ENCODE measurements around the gene CDKN1B. TPM values are rescaled to one million over a fixed set of nuclear protein-coding genes. Genes with fewer than 3 reads are reported as not detected.

CDKN1B gene
- total RNA-seq, 1 experiment from 2014 or later, result 33.1 TPM

DNA sequence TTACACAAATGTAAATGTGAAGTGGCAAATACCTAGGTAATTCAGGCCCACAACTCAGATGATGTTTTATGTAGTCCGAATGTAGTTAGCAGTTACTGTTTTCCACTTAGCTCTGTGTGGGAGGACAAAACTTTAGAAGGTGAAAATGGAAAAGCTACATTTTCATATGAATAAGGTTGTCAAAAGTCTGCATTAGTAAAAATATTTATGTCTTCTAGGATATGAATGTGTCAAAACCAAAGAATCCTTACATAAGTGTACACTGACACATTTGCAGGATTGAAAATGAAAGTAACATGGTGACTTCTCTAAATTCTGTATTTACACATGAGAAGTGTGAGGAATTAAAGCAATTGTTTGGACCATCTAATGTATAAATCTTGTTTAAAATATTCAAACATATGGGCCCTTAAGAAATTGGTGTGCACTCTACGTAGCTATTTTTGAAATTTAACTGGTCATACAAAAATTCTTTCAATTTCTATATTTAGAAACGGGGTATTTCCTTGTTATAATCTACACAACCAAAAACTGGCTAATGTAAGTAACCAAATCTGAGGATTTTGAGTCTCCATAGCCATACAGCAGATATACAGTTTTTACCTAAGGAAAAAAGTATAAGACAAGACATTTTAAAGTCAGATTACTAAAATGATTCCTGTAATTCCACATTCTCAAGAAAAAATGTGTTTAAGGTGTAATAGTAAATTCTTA lies 5.4 kb downstream of the CDKN1B start:
- Histone ChIP-seq H2AFZ (ENCODE audit: low read depth, low read length, poor library complexity, severe bottlenecking) (no peak overlapping the region), H3K36me3 (ENCODE audit: control insufficient read depth in 1 of 2, insufficient read depth in 2 of 2, low read length in 2 of 2) (peaks cover 8 to 15% of the 10 kb centered on the region in 2 experiments), H3K27me3 (ENCODE audit: insufficient read depth, low read length) (no peaks in the 10 kb centered on the region), H3K4me3 (replicated peaks in 1 of 2; ENCODE audit: low read depth in 1 of 2, low read length in 2 of 2) (peak overlapping the region; percentile 62 to 81), H3K9ac (ENCODE audit: low read length) (peak overlapping the region; percentile 92), H3K4me1 (ENCODE audit: control insufficient read depth in 1 of 2, insufficient read depth in 2 of 2, low read length in 2 of 2) (peaks cover 33 to 45% of the 10 kb centered on the region in 2 experiments), H3K4me2 (ENCODE audit: low read length) (peak overlapping the region; percentile 98), H3K79me2 (ENCODE audit: insufficient read depth, low read length) (peaks cover 76% of the 10 kb centered on the region), H3K27ac (ENCODE audit: low read depth, low read length) (peak overlapping the region; percentile 100), H4K20me1 (ENCODE audit: insufficient read depth) (no peaks in the 10 kb centered on the region), H3K9me2 (ENCODE audit: insufficient read depth) (no peaks in the 10 kb centered on the region), H3K9me3 (ENCODE audit: control insufficient read depth in 1 of 2, insufficient read depth in 1 of 2, low read depth in 1 of 2, low read length in 2 of 2) (no peaks in the 10 kb centered on the region)
- intact Hi-C loops (cut with micrococcal nuclease), result loop anchor here (10.0 kb wide), 1 partner anchor 172 kb away; the partner anchor contains the start of gene GPRC5A
- BruUV-seq (replicated peaks), result no TSS peak
- POLR2A ChIA-PET, result interaction anchor here (1.1 to 2.2 kb wide), 2 partner anchors 14 to 169 kb away, joined by 3 to 6 read pairs; partner anchors contain the start of gene GPRC5A
- ATAC-seq, result no peak
- RAD21 ChIA-PET (ENCODE audit: low non-redundant PET in 1 of 2, low total read pairs in 2 of 2, uncharacterized antibody in 2 of 2, unreplicated experiment in 2 of 2), result no interaction called here
- no peak for DNase-seq (ENCODE audit: low read depth, low spot score)
- CTCF ChIA-PET, result no interaction called here
- TF ChIP-seq FOSL1 (IDR thresholded peaks at IDR 0.05; ENCODE audit: low read depth) (no peak), CTCF (IDR thresholded peaks at IDR 0.05 in 2 of 3, conservative IDR thresholded peaks at IDR 0.05 in 1 of 3; ENCODE audit: borderline replicate concordance in 1 of 3, insufficient read depth in 1 of 3, low read depth in 2 of 3, low read length in 2 of 3) (no peak), POLR2AphosphoS5 (IDR thresholded peaks at IDR 0.05; ENCODE audit: low read depth, low read length) (peak; percentile 26; the same call in 1 of the 2 replicates), CEBPB (IDR thresholded peaks at IDR 0.05; ENCODE audit: low read depth) (0 out of 2 replicates have a peak, but pooled peaks have one; percentile 9), TCF7L2 (IDR thresholded peaks at IDR 0.05; ENCODE audit: borderline replicate concordance, extremely low read depth, insufficient read depth, insufficient read length) (no peak), CBX3 (IDR thresholded peaks at IDR 0.05; ENCODE audit: low read depth) (no peak), EZH2 (IDR thresholded peaks at IDR 0.05) (no peak), ZNF274 (IDR thresholded peaks at IDR 0.05; ENCODE audit: low read depth, low read length) (no peak), JUND (IDR thresholded peaks at IDR 0.05) (peak; percentile 32), ZFX (IDR thresholded peaks at IDR 0.05) (no peak), EGR1 (IDR thresholded peaks at IDR 0.05; ENCODE audit: low read depth) (0 out of 2 replicates have a peak, but pooled peaks have one; percentile 17), SP1 (IDR thresholded peaks at IDR 0.05; ENCODE audit: low read depth) (0 out of 2 replicates have a peak, but pooled peaks have one; percentile 9), POLR2A (IDR thresholded peaks at IDR 0.05; ENCODE audit: borderline replicate concordance, extremely low read depth, insufficient read depth, insufficient read length) (no peak), SIN3A (IDR thresholded peaks at IDR 0.05; ENCODE audit: low read depth) (no peak; the same call in 1 of the 2 replicates), RAD21 (IDR thresholded peaks at IDR 0.05; ENCODE audit: low read depth) (no peak), SRF (IDR thresholded peaks at IDR 0.05; ENCODE audit: low read depth) (no peak)
- TF ChIP-seq, protein P1, sequence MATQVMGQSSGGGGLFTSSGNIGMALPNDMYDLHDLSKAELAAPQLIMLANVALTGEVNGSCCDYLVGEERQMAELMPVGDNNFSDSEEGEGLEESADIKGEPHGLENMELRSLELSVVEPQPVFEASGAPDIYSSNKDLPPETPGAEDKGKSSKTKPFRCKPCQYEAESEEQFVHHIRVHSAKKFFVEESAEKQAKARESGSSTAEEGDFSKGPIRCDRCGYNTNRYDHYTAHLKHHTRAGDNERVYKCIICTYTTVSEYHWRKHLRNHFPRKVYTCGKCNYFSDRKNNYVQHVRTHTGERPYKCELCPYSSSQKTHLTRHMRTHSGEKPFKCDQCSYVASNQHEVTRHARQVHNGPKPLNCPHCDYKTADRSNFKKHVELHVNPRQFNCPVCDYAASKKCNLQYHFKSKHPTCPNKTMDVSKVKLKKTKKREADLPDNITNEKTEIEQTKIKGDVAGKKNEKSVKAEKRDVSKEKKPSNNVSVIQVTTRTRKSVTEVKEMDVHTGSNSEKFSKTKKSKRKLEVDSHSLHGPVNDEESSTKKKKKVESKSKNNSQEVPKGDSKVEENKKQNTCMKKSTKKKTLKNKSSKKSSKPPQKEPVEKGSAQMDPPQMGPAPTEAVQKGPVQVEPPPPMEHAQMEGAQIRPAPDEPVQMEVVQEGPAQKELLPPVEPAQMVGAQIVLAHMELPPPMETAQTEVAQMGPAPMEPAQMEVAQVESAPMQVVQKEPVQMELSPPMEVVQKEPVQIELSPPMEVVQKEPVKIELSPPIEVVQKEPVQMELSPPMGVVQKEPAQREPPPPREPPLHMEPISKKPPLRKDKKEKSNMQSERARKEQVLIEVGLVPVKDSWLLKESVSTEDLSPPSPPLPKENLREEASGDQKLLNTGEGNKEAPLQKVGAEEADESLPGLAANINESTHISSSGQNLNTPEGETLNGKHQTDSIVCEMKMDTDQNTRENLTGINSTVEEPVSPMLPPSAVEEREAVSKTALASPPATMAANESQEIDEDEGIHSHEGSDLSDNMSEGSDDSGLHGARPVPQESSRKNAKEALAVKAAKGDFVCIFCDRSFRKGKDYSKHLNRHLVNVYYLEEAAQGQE (IDR thresholded peaks at IDR 0.05; ENCODE audit: low read depth), result no peak
- TF ChIP-seq, protein P2, sequence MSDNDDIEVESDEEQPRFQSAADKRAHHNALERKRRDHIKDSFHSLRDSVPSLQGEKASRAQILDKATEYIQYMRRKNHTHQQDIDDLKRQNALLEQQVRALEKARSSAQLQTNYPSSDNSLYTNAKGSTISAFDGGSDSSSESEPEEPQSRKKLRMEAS (IDR thresholded peaks at IDR 0.05), result no peak
- TF ChIP-seq, protein P3, sequence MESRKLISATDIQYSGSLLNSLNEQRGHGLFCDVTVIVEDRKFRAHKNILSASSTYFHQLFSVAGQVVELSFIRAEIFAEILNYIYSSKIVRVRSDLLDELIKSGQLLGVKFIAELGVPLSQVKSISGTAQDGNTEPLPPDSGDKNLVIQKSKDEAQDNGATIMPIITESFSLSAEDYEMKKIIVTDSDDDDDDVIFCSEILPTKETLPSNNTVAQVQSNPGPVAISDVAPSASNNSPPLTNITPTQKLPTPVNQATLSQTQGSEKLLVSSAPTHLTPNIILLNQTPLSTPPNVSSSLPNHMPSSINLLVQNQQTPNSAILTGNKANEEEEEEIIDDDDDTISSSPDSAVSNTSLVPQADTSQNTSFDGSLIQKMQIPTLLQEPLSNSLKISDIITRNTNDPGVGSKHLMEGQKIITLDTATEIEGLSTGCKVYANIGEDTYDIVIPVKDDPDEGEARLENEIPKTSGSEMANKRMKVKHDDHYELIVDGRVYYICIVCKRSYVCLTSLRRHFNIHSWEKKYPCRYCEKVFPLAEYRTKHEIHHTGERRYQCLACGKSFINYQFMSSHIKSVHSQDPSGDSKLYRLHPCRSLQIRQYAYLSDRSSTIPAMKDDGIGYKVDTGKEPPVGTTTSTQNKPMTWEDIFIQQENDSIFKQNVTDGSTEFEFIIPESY (IDR thresholded peaks at IDR 0.05; ENCODE audit: extremely low read depth, insufficient replicate concordance, low read length), result no peak
- TF ChIP-seq, protein P4, sequence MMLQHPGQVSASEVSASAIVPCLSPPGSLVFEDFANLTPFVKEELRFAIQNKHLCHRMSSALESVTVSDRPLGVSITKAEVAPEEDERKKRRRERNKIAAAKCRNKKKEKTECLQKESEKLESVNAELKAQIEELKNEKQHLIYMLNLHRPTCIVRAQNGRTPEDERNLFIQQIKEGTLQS (IDR thresholded peaks at IDR 0.05), result no peak
